GM13977 (cell line): ENCODE results near the gene MED16.
A peak's percentile ranks its signal among the peaks of the same experiment; 100 is the strongest.

Experiments used
- DNase-seq: peaks from one replicate; pipeline ENCODE4 v3.0.0; 2012; ENCODE audit warnings: low spot score
- in situ Hi-C: fragments of 300-500 bp; cut with MboI; formaldehyde crosslinking; loops from one replicate; pipeline ENCODE4 v1.12.0; 2022; ENCODE audit warnings: low sequenced_read_pairs, low pct_unique_long_range_greater_than_20kb, mixed read lengths, inconsistent platforms; ENCODE audit not compliant: unreplicated experiment
- TF ChIP-seq, protein P1 (sequence below): IDR thresholded peaks from 2 replicates; pipeline ENCODE4 v1.5.1; 2012; ENCODE audit warnings: mild to moderate bottlenecking, control low read depth; ENCODE audit not compliant: insufficient read depth; ENCODE audit errors: extremely low read depth, missing control alignments

Gene MED16

DNA sequence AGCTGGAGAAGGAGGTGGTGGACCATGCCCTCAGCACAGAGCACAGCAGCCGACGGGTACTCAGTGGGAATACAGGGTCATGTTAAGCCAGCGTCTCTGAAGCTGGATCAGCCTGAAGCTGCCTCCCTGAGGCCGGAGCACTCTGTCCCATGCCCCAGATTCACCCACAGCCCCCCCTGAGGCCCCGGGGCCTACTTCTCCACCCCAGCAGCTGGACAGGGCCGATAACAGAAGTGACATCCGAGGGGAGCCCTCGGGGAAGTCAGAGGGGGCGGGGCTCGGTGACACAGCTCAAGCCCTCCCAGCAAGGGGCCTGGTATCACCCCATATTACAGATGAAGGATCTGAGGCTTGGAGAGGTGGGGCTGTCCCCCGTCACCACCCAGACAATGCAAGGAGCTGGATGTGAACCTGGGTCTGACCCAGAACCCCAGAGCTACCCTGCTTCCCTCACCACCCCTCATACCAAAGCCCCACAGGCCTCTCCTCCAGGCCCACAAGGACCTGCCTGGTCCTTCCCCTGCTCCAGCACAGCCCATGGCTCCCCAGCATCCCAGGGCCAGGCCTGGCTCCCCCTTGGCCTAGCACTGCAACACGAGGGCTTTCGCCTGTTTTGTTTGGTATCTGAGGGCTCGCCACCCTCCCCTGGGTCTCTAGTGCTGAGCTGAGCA, 14.3 kb upstream of the MED16 start:
- TF ChIP-seq, protein P1, sequence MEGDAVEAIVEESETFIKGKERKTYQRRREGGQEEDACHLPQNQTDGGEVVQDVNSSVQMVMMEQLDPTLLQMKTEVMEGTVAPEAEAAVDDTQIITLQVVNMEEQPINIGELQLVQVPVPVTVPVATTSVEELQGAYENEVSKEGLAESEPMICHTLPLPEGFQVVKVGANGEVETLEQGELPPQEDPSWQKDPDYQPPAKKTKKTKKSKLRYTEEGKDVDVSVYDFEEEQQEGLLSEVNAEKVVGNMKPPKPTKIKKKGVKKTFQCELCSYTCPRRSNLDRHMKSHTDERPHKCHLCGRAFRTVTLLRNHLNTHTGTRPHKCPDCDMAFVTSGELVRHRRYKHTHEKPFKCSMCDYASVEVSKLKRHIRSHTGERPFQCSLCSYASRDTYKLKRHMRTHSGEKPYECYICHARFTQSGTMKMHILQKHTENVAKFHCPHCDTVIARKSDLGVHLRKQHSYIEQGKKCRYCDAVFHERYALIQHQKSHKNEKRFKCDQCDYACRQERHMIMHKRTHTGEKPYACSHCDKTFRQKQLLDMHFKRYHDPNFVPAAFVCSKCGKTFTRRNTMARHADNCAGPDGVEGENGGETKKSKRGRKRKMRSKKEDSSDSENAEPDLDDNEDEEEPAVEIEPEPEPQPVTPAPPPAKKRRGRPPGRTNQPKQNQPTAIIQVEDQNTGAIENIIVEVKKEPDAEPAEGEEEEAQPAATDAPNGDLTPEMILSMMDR, result no peak
- in situ Hi-C loops, result no loop called here
- DNase-seq, result peak; percentile 71

DNA sequence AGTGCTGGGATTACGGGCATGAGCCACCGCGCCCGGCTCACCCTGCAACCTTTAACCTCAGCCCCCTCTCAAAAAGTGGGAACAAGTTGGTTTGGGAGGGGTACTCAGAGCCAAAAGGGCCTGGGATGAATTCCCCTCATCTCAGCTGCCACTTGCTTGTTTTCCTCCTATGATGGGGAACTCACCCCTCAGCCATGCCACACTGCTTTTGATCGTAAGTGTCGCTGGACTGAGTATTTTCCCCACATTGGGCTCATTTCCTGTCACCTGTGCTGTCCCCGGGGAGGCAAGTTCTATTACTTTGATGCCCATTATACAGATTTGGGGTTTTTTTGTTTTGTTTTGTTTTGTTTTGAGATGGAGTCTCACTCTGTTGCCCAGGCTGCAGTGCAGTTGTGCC, 13.5 kb upstream of the MED16 start:
- in situ Hi-C loops, result no loop called here
- TF ChIP-seq, protein P1, result no peak
- DNase-seq, result peak; percentile 53

DNA sequence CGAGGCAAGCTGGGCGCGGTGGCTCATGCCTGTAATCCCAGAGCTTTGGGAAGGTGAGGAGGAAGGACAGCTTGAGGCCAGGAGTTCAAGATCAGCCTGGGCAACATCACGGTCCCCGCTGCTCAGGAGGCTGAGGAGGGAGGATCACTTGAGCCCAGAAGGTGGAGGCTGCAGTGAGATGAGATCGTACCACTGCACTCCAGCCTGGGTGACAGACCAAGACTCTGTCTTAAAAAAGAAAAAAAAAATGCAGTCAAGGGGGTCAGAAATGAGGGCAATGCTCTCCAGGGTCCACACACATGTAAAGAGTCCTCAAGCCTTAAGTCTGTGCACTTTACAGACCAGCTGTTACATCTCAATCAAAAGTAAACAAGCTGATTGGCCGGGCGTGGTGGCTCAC, 11.6 kb upstream of the MED16 start:
- in situ Hi-C loops, result no loop called here
- DNase-seq, result no peak
- TF ChIP-seq, protein P1, result no peak

DNA sequence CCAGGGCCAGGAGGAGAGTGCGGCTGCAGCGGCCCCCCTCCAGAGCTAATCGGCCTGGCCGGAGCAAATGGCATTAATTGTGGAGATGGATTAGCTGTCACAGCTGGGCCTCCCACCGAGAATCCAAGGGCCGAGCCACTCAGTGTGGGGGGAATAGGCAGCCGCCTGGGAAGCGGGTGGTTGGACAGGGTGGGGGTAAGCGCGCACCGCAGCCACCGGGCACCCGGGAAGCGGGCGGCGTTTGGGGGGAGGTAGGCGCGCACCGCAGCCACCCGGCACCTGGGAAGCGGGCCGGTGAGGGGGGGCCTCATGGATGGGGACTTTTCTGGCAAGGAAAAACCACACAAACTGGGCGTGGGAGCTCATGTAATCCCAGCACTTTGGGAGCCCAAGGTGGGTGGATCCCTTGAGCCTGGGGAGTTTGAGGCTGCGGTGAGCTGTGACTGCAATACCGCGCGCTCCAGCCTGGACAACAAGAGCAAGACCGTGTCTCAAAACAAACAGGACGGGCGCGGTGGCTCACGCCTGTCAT, 10.3 kb upstream of the MED16 start:
- DNase-seq, result no peak
- in situ Hi-C loops, result no loop called here
- TF ChIP-seq, protein P1, result no peak

DNA sequence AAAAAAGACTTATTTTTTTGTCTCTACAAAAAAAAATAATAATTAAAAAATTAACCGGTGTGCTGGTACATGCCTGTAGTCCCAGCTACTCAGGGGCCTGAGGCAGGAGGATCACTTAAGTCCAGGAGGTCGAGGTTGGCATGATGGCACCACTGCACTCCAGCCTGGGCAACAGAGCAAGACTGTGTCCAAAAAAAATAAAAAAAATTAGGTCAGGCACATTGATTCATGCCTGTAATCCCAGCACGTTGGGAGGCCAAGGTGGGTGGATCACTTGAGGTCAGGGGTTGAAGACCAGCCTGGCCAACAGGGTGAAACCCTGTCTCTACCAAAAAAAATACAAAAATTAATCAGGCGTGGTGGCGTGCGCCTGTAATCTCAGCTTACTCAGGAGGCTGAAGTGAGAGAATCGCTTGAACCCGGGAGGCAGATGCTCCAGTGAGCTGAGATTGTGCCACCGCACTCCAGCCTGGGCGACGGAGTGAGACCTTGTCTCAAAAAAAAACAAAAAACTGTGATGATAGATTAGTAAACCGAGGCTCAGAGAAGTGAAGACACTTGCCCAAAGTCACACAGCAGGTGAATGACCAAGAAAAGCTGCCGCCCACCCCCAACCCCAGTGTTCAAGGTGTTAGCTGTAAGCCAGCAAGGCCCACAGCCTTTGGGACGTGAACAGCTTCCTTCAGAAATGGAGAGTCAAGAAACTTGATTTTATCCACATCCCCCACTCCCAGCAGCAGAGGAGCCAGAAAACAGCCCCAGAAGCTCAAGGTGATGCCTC, 9.6 kb upstream of the MED16 start:
- DNase-seq, result no peak
- TF ChIP-seq, protein P1, result no peak
- in situ Hi-C loops, result no loop called here

DNA sequence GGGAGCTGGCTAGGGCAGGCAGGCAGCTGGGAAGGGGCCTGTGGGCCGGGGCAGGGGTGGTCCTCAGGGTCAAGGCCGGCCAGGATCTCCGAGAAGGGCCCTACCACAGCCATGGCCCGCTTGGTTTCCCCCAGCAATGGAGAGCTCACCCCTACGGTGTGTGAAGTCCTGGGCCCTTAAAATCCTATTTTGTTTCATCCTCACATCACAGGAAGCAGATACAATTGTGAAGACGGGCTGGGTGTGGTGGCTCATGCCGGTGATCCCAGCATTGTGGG, 9.0 kb upstream of the MED16 start:
- in situ Hi-C loops, result no loop called here
- TF ChIP-seq, protein P1, result no peak
- DNase-seq, result no peak
